CD4-positive, alpha-beta T cell (primary cell): ENCODE results near the gene PROCA1. TPM values are rescaled to one million over a fixed set of nuclear protein-coding genes. Genes with fewer than 3 reads are reported as not detected.

ENCODE experiments used
- ATAC-seq: fragments of 200-7000 bp; cut with Tn5 transposase; one replicate; pipeline ENCODE4 v1.10.0; 2022; ENCODE audit warnings: mild to moderate bottlenecking; ENCODE audit not compliant: poor library complexity
- CTCF ChIA-PET: fragments of 350-600 bp; sonication (Branson Sonifier 250); formaldehyde crosslinking; loops from one replicate; lab custom pipeline; 2021; ENCODE audit warnings: antibody characterized with exemption, inconsistent platforms; lab: Charles Lee
- POLR2A ChIA-PET: fragments of 350-600 bp; sonication (Branson Sonifier 250); formaldehyde crosslinking; loops from one replicate; lab custom pipeline; 2021; ENCODE audit warnings: antibody characterized with exemption, inconsistent platforms; lab: Charles Lee
- DNase-seq, 14 experiments: peaks; one replicate each; pipeline ENCODE4 v3.0.0-alpha.2; 2013 to 2020; ENCODE audit warnings: mixed read lengths in 2 of 14
- H3K27ac ChIP-seq, 2 donors: one replicate each; pipeline versions ENCODE4 v1.5.1 to v1.7.0; 2013; ENCODE audit warnings: low read length in 2 of 2, low read depth in 1 of 2, mild to moderate bottlenecking in 1 of 2
- H3K27me3 ChIP-seq, 2 experiments: 1 replicate in 1 of 2; 2 replicates in 1 of 2; pipeline versions ENCODE4 v1.6.1 to v1.7.0; 2013; ENCODE audit warnings: low read length in 2 of 2, control low read depth in 1 of 2, mild to moderate bottlenecking in 1 of 2, moderate library complexity in 1 of 2; ENCODE audit not compliant: insufficient read depth in 2 of 2, control insufficient read depth in 1 of 2
- H3K36me3 ChIP-seq: one replicate; pipeline ENCODE4 v1.6.1; 2013; ENCODE audit warnings: low read length, control low read depth; ENCODE audit not compliant: insufficient read depth
- H3K4me1 ChIP-seq: one replicate; pipeline ENCODE4 v1.6.1; 2013; ENCODE audit warnings: low read length, control low read depth; ENCODE audit not compliant: insufficient read depth
- H3K4me3 ChIP-seq: one replicate; pipeline ENCODE4 v1.5.1; 2013; ENCODE audit warnings: mild to moderate bottlenecking, low read length, moderate library complexity
- H3K9me3 ChIP-seq, 2 experiments: 1 replicate in 1 of 2; 2 replicates in 1 of 2; pipeline versions ENCODE4 v1.6.1 to v1.7.0; 2013; ENCODE audit warnings: low read length in 2 of 2, mild to moderate bottlenecking in 2 of 2, control low read depth in 1 of 2, moderate library complexity in 1 of 2; ENCODE audit not compliant: control insufficient read depth in 1 of 2, insufficient read depth in 1 of 2
- H3K27ac Mint-ChIP-seq: one replicate; pipeline ENCODE4 v1.8.0; 2020; ENCODE audit warnings: mixed read lengths
- H3K27me3 Mint-ChIP-seq: one replicate; pipeline ENCODE4 v1.8.0; 2021; ENCODE audit warnings: mixed read lengths
- H3K36me3 Mint-ChIP-seq: one replicate; pipeline ENCODE4 v1.8.0; 2021; ENCODE audit warnings: low read depth, mixed read lengths
- H3K4me1 Mint-ChIP-seq: one replicate; pipeline ENCODE4 v1.8.0; 2021; ENCODE audit warnings: low read depth, mixed read lengths
- H3K4me3 Mint-ChIP-seq: one replicate; pipeline ENCODE4 v1.8.0; 2020; ENCODE audit warnings: mild to moderate bottlenecking, mixed read lengths
- H3K9me3 Mint-ChIP-seq: one replicate; pipeline ENCODE4 v1.8.0; 2020; ENCODE audit warnings: mixed read lengths
- CTCF ChIP-seq: fragments of 200-600 bp; IDR thresholded peaks from one replicate; pipeline ENCODE4 v1.8.0; 2022; ENCODE audit warnings: antibody characterized with exemption, mild to moderate bottlenecking
- intact Hi-C, 2 experiments: fragments of 100-400 bp; cut with DNase I in 1 of 2; cut with micrococcal nuclease in 1 of 2; formaldehyde crosslinking; loops; one replicate each; pipeline versions ENCODE4 v1.15.1 to v1.9.0; 2023 to 2025; cut with DNase I, micrococcal nuclease
- total RNA-seq, 174 experiments: library from RNA in 2 of 174; stranded (reverse) in 2 of 174; gene quantifications; one replicate each; pipeline ENCODE4 v1.2.3 and lab custom pipeline; 2021 to 2026

The PROCA1 gene
- total RNA-seq, 2 experiments from 2014 or later: 3.5 to 4.1 TPM

DNA sequence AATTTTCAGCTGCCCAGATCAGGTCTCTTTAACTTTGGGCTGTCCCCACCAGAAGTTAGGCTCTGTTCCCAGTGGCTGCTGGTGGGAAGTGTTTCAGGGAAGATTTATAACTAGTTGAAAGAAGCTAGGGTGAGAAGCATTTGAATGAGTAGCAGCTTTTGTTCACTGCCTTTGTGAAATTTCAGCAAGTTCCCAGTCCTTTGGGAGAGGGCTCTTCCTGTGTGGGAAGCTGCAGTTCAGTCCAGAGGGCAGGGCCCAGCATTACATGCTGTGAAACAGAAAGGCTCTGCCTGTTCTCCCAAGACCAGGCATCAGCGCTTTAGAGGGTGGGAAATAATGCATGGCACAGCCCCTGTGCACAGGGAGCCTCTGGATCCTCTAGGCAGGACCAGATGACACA is 17.8 kb downstream of the PROCA1 start:
- Mint-ChIP-seq H3K27ac (no peak overlapping the region), H3K4me1 (no peaks in the 10 kb centered on the region), H3K9me3 (no peaks in the 10 kb centered on the region), H3K27me3 (no peaks in the 10 kb centered on the region), H3K36me3 (peaks cover 89% of the 10 kb centered on the region), H3K4me3 (no peak overlapping the region)
- Histone ChIP-seq H3K4me3 (no peak overlapping the region), H3K36me3 (peaks cover 90% of the 10 kb centered on the region), H3K27me3 (no peaks in the 10 kb centered on the region), H3K4me1 (no peaks in the 10 kb centered on the region), H3K27ac (no peak overlapping the region), H3K9me3 (no peaks in the 10 kb centered on the region)
- ATAC-seq (no peak), DNase-seq (no peak)
- ChIA-PET CTCF (no interaction called here), POLR2A (no interaction called here)
- no peak for TF ChIP-seq CTCF
- intact Hi-C loops: no loop called here

- intact Hi-C loops: no loop called here
- Histone ChIP-seq H3K36me3 (peaks cover 91% of the 10 kb centered on the region), H3K9me3 (no peaks in the 10 kb centered on the region), H3K4me3 (no peak overlapping the region), H3K27me3 (no peaks in the 10 kb centered on the region), H3K4me1 (no peaks in the 10 kb centered on the region), H3K27ac (no peak overlapping the region)
- DNase-seq: no peak
- no peaks in the 10 kb centered on the region for H3K27me3 Mint-ChIP-seq
- TF ChIP-seq CTCF: no peak
- peaks cover 92% of the 10 kb centered on the region for H3K36me3 Mint-ChIP-seq
- no peak for ATAC-seq
- H3K4me1 Mint-ChIP-seq: no peaks in the 10 kb centered on the region
- no peaks in the 10 kb centered on the region for H3K9me3 Mint-ChIP-seq
- H3K27ac Mint-ChIP-seq: no peak overlapping the region
- CTCF ChIA-PET: no interaction called here
- POLR2A ChIA-PET: interaction anchor here (1.4 kb wide), 1 partner anchor 42 kb away, joined by 3 read pairs; no protein-coding TSS in a partner anchor
- H3K4me3 Mint-ChIP-seq: no peak overlapping the region
These were observed 22.7 kb downstream of the PROCA1 start for GRCh38 chr17:28689011-28689410.

- ChIA-PET POLR2A (interaction anchor here (1.4 kb wide), 1 partner anchor 41 kb away, joined by 3 read pairs; no protein-coding TSS in a partner anchor), CTCF (no interaction called here)
- H3K27me3 Mint-ChIP-seq: no peaks in the 10 kb centered on the region
- Histone ChIP-seq H3K9me3 (no peaks in the 10 kb centered on the region), H3K27ac (no peak overlapping the region), H3K4me3 (no peak overlapping the region), H3K27me3 (no peaks in the 10 kb centered on the region), H3K36me3 (peaks cover 91% of the 10 kb centered on the region), H3K4me1 (no peaks in the 10 kb centered on the region)
- ATAC-seq: no peak
- H3K9me3 Mint-ChIP-seq: no peaks in the 10 kb centered on the region
- no peak overlapping the region for H3K27ac Mint-ChIP-seq
- TF ChIP-seq CTCF: no peak
- no peaks in the 10 kb centered on the region for H3K4me1 Mint-ChIP-seq
- intact Hi-C loops: no loop called here
- no peak overlapping the region for H3K4me3 Mint-ChIP-seq
- H3K36me3 Mint-ChIP-seq: peaks cover 92% of the 10 kb centered on the region
- no peak for DNase-seq
These were observed 23.2 kb downstream of the PROCA1 start for GRCh38 chr17:28688481-28688880.
